ENCODE results near the gene ALDH1A2.
"Not testable (repeated sequence)": the region's sequence is repeated elsewhere in the genome, so short reads cannot be mapped to it uniquely, and the experiment has no call there.

The ALDH1A2 gene

GRCh38 chr15:58058073-58058472 is 7.4 kb downstream of the ALDH1A2 start:
- Mint-ChIP-seq H3K9me3 (no peaks in the 10 kb centered on the region), H3K36me3 (no peaks in the 10 kb centered on the region), H3K27ac (no peak overlapping the region), H3K4me3 (no peak overlapping the region), H3K4me1 (no peaks in the 10 kb centered on the region)
- no peak for DNase-seq (ENCODE audit: low spot score in 2 of 2)
- ATAC-seq = no peak

GRCh38 chr15:58057559-58057958 is 8.0 kb downstream of the ALDH1A2 start:
- H3K27ac Mint-ChIP-seq = no peak overlapping the region
- ATAC-seq (no peak), DNase-seq (ENCODE audit: low spot score in 2 of 2) (no peak)
- H3K9me3 Mint-ChIP-seq = no peaks in the 10 kb centered on the region
- no peaks in the 10 kb centered on the region for H3K4me1 Mint-ChIP-seq
- H3K36me3 Mint-ChIP-seq = no peaks in the 10 kb centered on the region
- H3K4me3 Mint-ChIP-seq = no peak overlapping the region

- Mint-ChIP-seq H3K4me1 (no peaks in the 10 kb centered on the region), H3K9me3 (no peaks in the 10 kb centered on the region), H3K36me3 (no peaks in the 10 kb centered on the region), H3K27ac (no peak overlapping the region), H3K4me3 (no peak overlapping the region)
- DNase-seq (ENCODE audit: low spot score in 2 of 2) (no peak), ATAC-seq (no peak)
Measured at GRCh38 chr15:58056015-58056414, 9.5 kb downstream of the ALDH1A2 start.

- Mint-ChIP-seq H3K36me3 (no peaks in the 10 kb centered on the region), H3K9me3 (no peaks in the 10 kb centered on the region)
Measured at GRCh38 chr15:58053315-58054153, 12.0 kb downstream of the ALDH1A2 start.

GRCh38 chr15:58052334-58052733 is 13.2 kb downstream of the ALDH1A2 start:
- H3K27ac Mint-ChIP-seq = no peak overlapping the region
- H3K36me3 Mint-ChIP-seq = no peaks in the 10 kb centered on the region

More at GRCh38 chr15:58053315-58054153, 12.0 kb downstream of the ALDH1A2 start:
- no peak for DNase-seq (ENCODE audit: low spot score in 2 of 2)
- ATAC-seq = no peak
- Mint-ChIP-seq H3K27ac (no peak overlapping the region), H3K4me3 (no peak overlapping the region), H3K4me1 (no peaks in the 10 kb centered on the region)

GRCh38 chr15:58049520-58050227 is 15.8 kb downstream of the ALDH1A2 start:
- no peaks in the 10 kb centered on the region for H3K4me1 Mint-ChIP-seq
- no peaks in the 10 kb centered on the region for H3K36me3 Mint-ChIP-seq
- no peak for DNase-seq (ENCODE audit: low spot score in 2 of 2)
- no peak overlapping the region for H3K27ac Mint-ChIP-seq
- no peak overlapping the region for H3K4me3 Mint-ChIP-seq
- no peak for ATAC-seq
- no peaks in the 10 kb centered on the region for H3K9me3 Mint-ChIP-seq

More at GRCh38 chr15:58052334-58052733, 13.2 kb downstream of the ALDH1A2 start:
- no peak for DNase-seq (ENCODE audit: low spot score in 2 of 2)
- Mint-ChIP-seq H3K4me3 (no peak overlapping the region), H3K9me3 (no peaks in the 10 kb centered on the region), H3K4me1 (no peaks in the 10 kb centered on the region)
- no peak for ATAC-seq

GRCh38 chr15:58048261-58048660 is 17.2 kb downstream of the ALDH1A2 start:
- Mint-ChIP-seq H3K27ac (no peak overlapping the region), H3K4me1 (no peaks in the 10 kb centered on the region), H3K36me3 (no peaks in the 10 kb centered on the region), H3K4me3 (no peak overlapping the region), H3K9me3 (no peaks in the 10 kb centered on the region)
- no peak for DNase-seq (ENCODE audit: low spot score in 2 of 2)
- ATAC-seq = no peak

GRCh38 chr15:58047149-58047548 is 18.4 kb downstream of the ALDH1A2 start:
- DNase-seq (ENCODE audit: low spot score in 2 of 2) (no peak), ATAC-seq (no peak)
- Mint-ChIP-seq H3K9me3 (no peaks in the 10 kb centered on the region), H3K36me3 (no peaks in the 10 kb centered on the region), H3K27ac (no peak overlapping the region), H3K4me1 (no peaks in the 10 kb centered on the region), H3K4me3 (no peak overlapping the region)

GRCh38 chr15:58046467-58046866 is 19.0 kb downstream of the ALDH1A2 start:
- Mint-ChIP-seq H3K9me3 (no peaks in the 10 kb centered on the region), H3K4me3 (no peak overlapping the region), H3K4me1 (no peaks in the 10 kb centered on the region), H3K27ac (no peak overlapping the region), H3K36me3 (no peaks in the 10 kb centered on the region)
- DNase-seq (ENCODE audit: low spot score in 2 of 2) (no peak), ATAC-seq (no peak)

GRCh38 chr15:58045376-58045775 is 20.1 kb downstream of the ALDH1A2 start:
- not testable (repeated sequence) for H3K4me3 Mint-ChIP-seq; ATAC-seq; DNase-seq (ENCODE audit: low spot score in 2 of 2); H3K27ac Mint-ChIP-seq; H3K36me3 Mint-ChIP-seq; H3K4me1 Mint-ChIP-seq; H3K9me3 Mint-ChIP-seq

GRCh38 chr15:58044551-58044950 is 21.0 kb downstream of the ALDH1A2 start:
- H3K36me3 Mint-ChIP-seq = no peaks in the 10 kb centered on the region
- DNase-seq (ENCODE audit: low spot score in 2 of 2) = no peak
- no peaks in the 10 kb centered on the region for H3K9me3 Mint-ChIP-seq
- no peak overlapping the region for H3K4me3 Mint-ChIP-seq
- no peaks in the 10 kb centered on the region for H3K4me1 Mint-ChIP-seq
- H3K27ac Mint-ChIP-seq = no peak overlapping the region
- no peak for ATAC-seq

- no peaks in the 10 kb centered on the region for H3K9me3 Mint-ChIP-seq
- peak in 1 of 2 donors; percentile 2 for DNase-seq (ENCODE audit: low spot score in 2 of 2)
Measured at GRCh38 chr15:58043192-58043903, 22.2 kb downstream of the ALDH1A2 start.

GRCh38 chr15:58042006-58042405 is 23.5 kb downstream of the ALDH1A2 start:
- H3K36me3 Mint-ChIP-seq = no peaks in the 10 kb centered on the region
- no peak overlapping the region for H3K27ac Mint-ChIP-seq
- H3K4me3 Mint-ChIP-seq = no peak overlapping the region
- H3K9me3 Mint-ChIP-seq = no peaks in the 10 kb centered on the region
- ATAC-seq (no peak), DNase-seq (ENCODE audit: low spot score in 2 of 2) (no peak)
- no peaks in the 10 kb centered on the region for H3K4me1 Mint-ChIP-seq

More at GRCh38 chr15:58043192-58043903, 22.2 kb downstream of the ALDH1A2 start:
- peak; percentile 47 for ATAC-seq
- H3K4me3 Mint-ChIP-seq = no peak overlapping the region
- no peaks in the 10 kb centered on the region for H3K4me1 Mint-ChIP-seq
- H3K36me3 Mint-ChIP-seq = no peaks in the 10 kb centered on the region
- no peak overlapping the region for H3K27ac Mint-ChIP-seq

- ATAC-seq (no peak), DNase-seq (ENCODE audit: low spot score in 2 of 2) (no peak)
- H3K27ac Mint-ChIP-seq = no peak overlapping the region
- H3K4me3 Mint-ChIP-seq = no peak overlapping the region
- no peaks in the 10 kb centered on the region for H3K9me3 Mint-ChIP-seq
- no peaks in the 10 kb centered on the region for H3K36me3 Mint-ChIP-seq
- H3K4me1 Mint-ChIP-seq = no peaks in the 10 kb centered on the region
Measured at GRCh38 chr15:58040150-58040549, 25.4 kb downstream of the ALDH1A2 start.
